OCI-LY1 (cell line): Measurements from ENCODE around the gene GJC1.

ENCODE experiments used
- CTCF ChIP-seq: fragments of 200-600 bp; sonication (generic), shearing (Covaris generic); IDR thresholded peaks from 2 replicates; pipeline ENCODE4 v1.5.1; 2017; ENCODE audit warnings: mild to moderate bottlenecking, antibody characterized with exemption, low read length, moderate library complexity, mixed read lengths
- EZH2 ChIP-seq: fragments of 200-600 bp; sonication (generic), shearing (Covaris generic); IDR thresholded peaks from 2 replicates; pipeline ENCODE4 v1.8.0; 2017; ENCODE audit warnings: borderline replicate concordance, mixed run types, mild to moderate bottlenecking, antibody characterized with exemption, low read length, moderate library complexity, mixed read lengths

GRCh38 chr17:44768505-44769142 lies 61.5 kb downstream of the GJC1 start:
- TF ChIP-seq CTCF = no peak
- TF ChIP-seq EZH2 = no peak
